NCI-H128 (cell line): ENCODE results near the gene GPR135.

Experiments
- DNase-seq: peaks from one replicate; lab custom pipeline; 2025; ENCODE audit not compliant: unreplicated experiment; lab: John Stamatoyannopoulos, UW

The GPR135 gene

GRCh38 chr14:59465316-59466135 lies at the start of gene GPR135:
TSS of gene GPR135 (minus strand) at chr14:59465380. CDS start at chr14:59465226, 154 bp downstream.
- DNase-seq = no peak

- DNase-seq = no peak
Measured at GRCh38 chr14:59511916-59512575, 46.9 kb upstream of the GPR135 start.

- no peak for DNase-seq
Measured at GRCh38 chr14:59510966-59511365, 45.8 kb upstream of the GPR135 start.

GRCh38 chr14:59510001-59510400 lies 44.8 kb upstream of the GPR135 start:
- DNase-seq = no peak

- DNase-seq = no peak
Measured at GRCh38 chr14:59509101-59509500, 43.9 kb upstream of the GPR135 start.

- no peak for DNase-seq
Measured at GRCh38 chr14:59507752-59508103, 42.5 kb upstream of the GPR135 start.

GRCh38 chr14:59507063-59507751 lies 42.0 kb upstream of the GPR135 start:
- DNase-seq = peak; percentile 59

GRCh38 chr14:59503256-59503655 lies 38.1 kb upstream of the GPR135 start:
- DNase-seq = no peak

- no peak for DNase-seq
Measured at GRCh38 chr14:59500732-59501131, 35.6 kb upstream of the GPR135 start.

- no peak for DNase-seq
Measured at GRCh38 chr14:59492384-59492783, 27.2 kb upstream of the GPR135 start.

- DNase-seq = no peak
Measured at GRCh38 chr14:59490756-59491155, 25.6 kb upstream of the GPR135 start.

GRCh38 chr14:59484639-59485175 lies 19.5 kb upstream of the GPR135 start:
- DNase-seq = no peak

GRCh38 chr14:59483819-59484638 lies 18.8 kb upstream of the GPR135 start, which contains the start of the genes JKAMP and L3HYPDH:
TSS of gene JKAMP (plus strand) at chr14:59484517. CDS start at chr14:59484590, 73 bp downstream.
TSS of gene L3HYPDH (minus strand) at chr14:59484408. CDS start at chr14:59484316, 92 bp downstream.
- peak; percentile 97 for DNase-seq

- DNase-seq = no peak
Measured at GRCh38 chr14:59483363-59483762, 18.2 kb upstream of the GPR135 start.

- DNase-seq = no peak
Measured at GRCh38 chr14:59482541-59483331, 17.6 kb upstream of the GPR135 start.

- no peak for DNase-seq
Measured at GRCh38 chr14:59481871-59482540, 16.8 kb upstream of the GPR135 start.

GRCh38 chr14:59481407-59481806 lies 16.2 kb upstream of the GPR135 start:
- DNase-seq = no peak

- DNase-seq = no peak
Measured at GRCh38 chr14:59480166-59480565, 15.0 kb upstream of the GPR135 start.

- DNase-seq = no peak
Measured at GRCh38 chr14:59478540-59478939, 13.4 kb upstream of the GPR135 start.
